SK-N-SH treated with all-trans-retinoic acid at 6 μM for 48 hours (cell line): ENCODE data around the gene SIK3.

Source experiments
- ARNTL ChIP-seq: fragments of 450-650 bp; formaldehyde crosslinking; IDR thresholded peaks from 2 replicates; pipeline ENCODE4 v1.5.0; 2020; ENCODE audit warnings: low read depth, mild to moderate bottlenecking, moderate library complexity, borderline replicate concordance
- BACH2 ChIP-seq: fragments of 250-450 bp; sonication (Bioruptor Pico); IDR thresholded peaks from 2 replicates; pipeline ENCODE4 v1.9.0; 2021; ENCODE audit warnings: mild to moderate bottlenecking, borderline replicate concordance
- ESRRG ChIP-seq: fragments of 250-450 bp; sonication (Bioruptor Pico); IDR thresholded peaks from 2 replicates; pipeline ENCODE4 v1.6.1; 2021; ENCODE audit warnings: mild to moderate bottlenecking
- GLIS3 ChIP-seq: fragments of 250-450 bp; sonication (Bioruptor Pico); IDR thresholded peaks from 2 replicates; pipeline ENCODE4 v1.5.0; 2020; ENCODE audit warnings: mild to moderate bottlenecking, moderate library complexity
- OSR1 ChIP-seq: fragments of 250-450 bp; sonication (Bioruptor Pico); IDR thresholded peaks from 2 replicates; pipeline ENCODE4 v1.8.0; 2022; ENCODE audit warnings: moderate library complexity, mild to moderate bottlenecking, inconsistent platforms
- ZFP3 ChIP-seq: fragments of 250-450 bp; sonication (Bioruptor Pico); IDR thresholded peaks from 2 replicates; pipeline ENCODE4 v1.5.0; 2020; ENCODE audit warnings: mild to moderate bottlenecking, moderate library complexity
- ZNF70 ChIP-seq: fragments of 450-650 bp; formaldehyde crosslinking; IDR thresholded peaks from 2 replicates; pipeline ENCODE4 v1.5.0; 2020; ENCODE audit warnings: mild to moderate bottlenecking, moderate library complexity
- TF ChIP-seq, protein P1 (sequence below): fragments of 250-450 bp; sonication (Bioruptor Pico); IDR thresholded peaks from 2 replicates; pipeline ENCODE4 v1.5.0; 2020; ENCODE audit warnings: mild to moderate bottlenecking, moderate library complexity
- TF ChIP-seq, protein P2 (sequence below): fragments of 250-450 bp; sonication (Bioruptor Pico); IDR thresholded peaks from 2 replicates; pipeline ENCODE4 v1.8.0; 2020; ENCODE audit warnings: mild to moderate bottlenecking, moderate library complexity, borderline replicate concordance
- TF ChIP-seq, protein P3 (sequence below): fragments of 250-450 bp; sonication (Bioruptor Pico); IDR thresholded peaks from 2 replicates; pipeline ENCODE4 v1.8.0; 2021; ENCODE audit warnings: low read depth, mild to moderate bottlenecking, moderate library complexity, borderline replicate concordance

DNA sequence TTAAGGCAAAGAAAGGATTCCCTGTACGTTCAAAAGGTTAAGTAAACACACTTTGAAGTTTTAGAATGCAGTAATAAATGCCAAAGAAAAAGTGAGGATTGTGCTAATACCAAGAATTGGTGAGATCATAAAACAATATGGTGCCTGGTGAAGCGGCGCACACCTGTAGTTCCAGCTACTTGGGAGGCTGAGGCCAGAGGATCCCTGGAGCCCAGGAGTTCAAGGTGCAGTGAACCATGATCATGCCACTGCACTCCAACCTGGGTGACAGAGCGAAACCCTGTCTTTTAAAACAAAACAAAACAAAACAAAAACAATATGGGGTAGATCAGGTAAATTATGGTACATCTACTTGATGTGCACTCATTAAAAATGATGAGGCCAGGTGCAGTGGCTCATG is 187.4 kb downstream of the SIK3 start:
- TF ChIP-seq, protein P1, sequence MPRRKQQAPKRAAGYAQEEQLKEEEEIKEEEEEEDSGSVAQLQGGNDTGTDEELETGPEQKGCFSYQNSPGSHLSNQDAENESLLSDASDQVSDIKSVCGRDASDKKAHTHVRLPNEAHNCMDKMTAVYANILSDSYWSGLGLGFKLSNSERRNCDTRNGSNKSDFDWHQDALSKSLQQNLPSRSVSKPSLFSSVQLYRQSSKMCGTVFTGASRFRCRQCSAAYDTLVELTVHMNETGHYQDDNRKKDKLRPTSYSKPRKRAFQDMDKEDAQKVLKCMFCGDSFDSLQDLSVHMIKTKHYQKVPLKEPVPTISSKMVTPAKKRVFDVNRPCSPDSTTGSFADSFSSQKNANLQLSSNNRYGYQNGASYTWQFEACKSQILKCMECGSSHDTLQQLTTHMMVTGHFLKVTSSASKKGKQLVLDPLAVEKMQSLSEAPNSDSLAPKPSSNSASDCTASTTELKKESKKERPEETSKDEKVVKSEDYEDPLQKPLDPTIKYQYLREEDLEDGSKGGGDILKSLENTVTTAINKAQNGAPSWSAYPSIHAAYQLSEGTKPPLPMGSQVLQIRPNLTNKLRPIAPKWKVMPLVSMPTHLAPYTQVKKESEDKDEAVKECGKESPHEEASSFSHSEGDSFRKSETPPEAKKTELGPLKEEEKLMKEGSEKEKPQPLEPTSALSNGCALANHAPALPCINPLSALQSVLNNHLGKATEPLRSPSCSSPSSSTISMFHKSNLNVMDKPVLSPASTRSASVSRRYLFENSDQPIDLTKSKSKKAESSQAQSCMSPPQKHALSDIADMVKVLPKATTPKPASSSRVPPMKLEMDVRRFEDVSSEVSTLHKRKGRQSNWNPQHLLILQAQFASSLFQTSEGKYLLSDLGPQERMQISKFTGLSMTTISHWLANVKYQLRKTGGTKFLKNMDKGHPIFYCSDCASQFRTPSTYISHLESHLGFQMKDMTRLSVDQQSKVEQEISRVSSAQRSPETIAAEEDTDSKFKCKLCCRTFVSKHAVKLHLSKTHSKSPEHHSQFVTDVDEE (CRISPR knock-in tag), result no peak
- no peak for TF ChIP-seq OSR1 (CRISPR knock-in tag)
- no peak for TF ChIP-seq ARNTL (CRISPR knock-in tag)
- no peak for TF ChIP-seq BACH2 (CRISPR knock-in tag)
- TF ChIP-seq, protein P2, sequence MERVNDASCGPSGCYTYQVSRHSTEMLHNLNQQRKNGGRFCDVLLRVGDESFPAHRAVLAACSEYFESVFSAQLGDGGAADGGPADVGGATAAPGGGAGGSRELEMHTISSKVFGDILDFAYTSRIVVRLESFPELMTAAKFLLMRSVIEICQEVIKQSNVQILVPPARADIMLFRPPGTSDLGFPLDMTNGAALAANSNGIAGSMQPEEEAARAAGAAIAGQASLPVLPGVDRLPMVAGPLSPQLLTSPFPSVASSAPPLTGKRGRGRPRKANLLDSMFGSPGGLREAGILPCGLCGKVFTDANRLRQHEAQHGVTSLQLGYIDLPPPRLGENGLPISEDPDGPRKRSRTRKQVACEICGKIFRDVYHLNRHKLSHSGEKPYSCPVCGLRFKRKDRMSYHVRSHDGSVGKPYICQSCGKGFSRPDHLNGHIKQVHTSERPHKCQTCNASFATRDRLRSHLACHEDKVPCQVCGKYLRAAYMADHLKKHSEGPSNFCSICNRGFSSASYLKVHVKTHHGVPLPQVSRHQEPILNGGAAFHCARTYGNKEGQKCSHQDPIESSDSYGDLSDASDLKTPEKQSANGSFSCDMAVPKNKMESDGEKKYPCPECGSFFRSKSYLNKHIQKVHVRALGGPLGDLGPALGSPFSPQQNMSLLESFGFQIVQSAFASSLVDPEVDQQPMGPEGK (CRISPR knock-in tag), result no peak
- TF ChIP-seq ESRRG (CRISPR knock-in tag), result no peak
- no peak for TF ChIP-seq ZFP3 (CRISPR knock-in tag)
- TF ChIP-seq, protein P3, sequence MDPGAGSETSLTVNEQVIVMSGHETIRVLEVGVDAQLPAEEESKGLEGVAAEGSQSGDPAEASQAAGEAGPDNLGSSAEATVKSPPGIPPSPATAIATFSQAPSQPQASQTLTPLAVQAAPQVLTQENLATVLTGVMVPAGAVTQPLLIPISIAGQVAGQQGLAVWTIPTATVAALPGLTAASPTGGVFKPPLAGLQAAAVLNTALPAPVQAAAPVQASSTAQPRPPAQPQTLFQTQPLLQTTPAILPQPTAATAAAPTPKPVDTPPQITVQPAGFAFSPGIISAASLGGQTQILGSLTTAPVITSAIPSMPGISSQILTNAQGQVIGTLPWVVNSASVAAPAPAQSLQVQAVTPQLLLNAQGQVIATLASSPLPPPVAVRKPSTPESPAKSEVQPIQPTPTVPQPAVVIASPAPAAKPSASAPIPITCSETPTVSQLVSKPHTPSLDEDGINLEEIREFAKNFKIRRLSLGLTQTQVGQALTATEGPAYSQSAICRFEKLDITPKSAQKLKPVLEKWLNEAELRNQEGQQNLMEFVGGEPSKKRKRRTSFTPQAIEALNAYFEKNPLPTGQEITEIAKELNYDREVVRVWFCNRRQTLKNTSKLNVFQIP (CRISPR knock-in tag), result no peak
- no peak for TF ChIP-seq ZNF70 (CRISPR knock-in tag)
- no peak for TF ChIP-seq GLIS3 (CRISPR knock-in tag)
